HUES6 (cell line): ENCODE measurements around the gene CUBN.

ENCODE experiments used
- H3K27ac ChIP-seq: 2 replicates; pipeline ENCODE4 v1.7.0; 2013; ENCODE audit warnings: low read depth, mild to moderate bottlenecking, low read length, inconsistent platforms
- H3K27me3 ChIP-seq: 2 replicates; pipeline ENCODE4 v1.6.1; 2013; ENCODE audit warnings: low read length; ENCODE audit not compliant: control insufficient read depth, insufficient read depth
- H3K36me3 ChIP-seq: 2 replicates; pipeline ENCODE4 v1.6.1; 2013; ENCODE audit warnings: low read length; ENCODE audit not compliant: control insufficient read depth, insufficient read depth
- H3K4me1 ChIP-seq: 2 replicates; pipeline ENCODE4 v1.6.1; 2013; ENCODE audit warnings: low read length; ENCODE audit not compliant: control insufficient read depth, insufficient read depth
- H3K4me3 ChIP-seq: 2 replicates; pipeline ENCODE4 v1.5.1; 2013; ENCODE audit warnings: low read depth, low read length
- H3K9ac ChIP-seq: one replicate; pipeline ENCODE4 v1.6.1; 2013; ENCODE audit warnings: mild to moderate bottlenecking, low read length
- H3K9me3 ChIP-seq: 2 replicates; pipeline ENCODE4 v1.6.1; 2013; ENCODE audit warnings: low read depth, low read length; ENCODE audit not compliant: control insufficient read depth, insufficient read depth

The CUBN gene

DNA sequence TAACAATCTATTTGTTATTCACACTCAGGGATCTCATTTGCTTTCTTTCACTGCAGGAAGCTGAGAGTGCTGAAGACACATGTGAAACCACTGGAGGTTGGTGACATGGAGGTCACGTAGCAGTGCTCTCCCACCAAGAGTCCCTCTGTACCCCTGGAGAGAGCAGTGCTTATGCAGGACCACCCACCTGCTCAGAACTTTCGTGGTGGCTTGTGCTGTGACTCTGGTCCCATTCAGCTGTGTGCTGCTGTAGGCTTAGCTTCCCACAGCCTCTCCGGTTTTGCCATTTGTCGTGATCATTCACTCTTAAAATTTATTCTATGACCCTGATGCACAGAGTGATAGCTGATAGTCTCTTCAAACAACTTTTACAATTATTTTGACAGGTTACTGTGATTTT lies 216.3 kb downstream of the CUBN start:
- H3K4me1 ChIP-seq, result no peaks in the 10 kb centered on the region
- no peak overlapping the region for H3K9ac ChIP-seq
- no peak overlapping the region for H3K4me3 ChIP-seq
- no peak overlapping the region for H3K27ac ChIP-seq
- H3K27me3 ChIP-seq, result no peaks in the 10 kb centered on the region
- no peaks in the 10 kb centered on the region for H3K9me3 ChIP-seq
- H3K36me3 ChIP-seq, result no peaks in the 10 kb centered on the region

DNA sequence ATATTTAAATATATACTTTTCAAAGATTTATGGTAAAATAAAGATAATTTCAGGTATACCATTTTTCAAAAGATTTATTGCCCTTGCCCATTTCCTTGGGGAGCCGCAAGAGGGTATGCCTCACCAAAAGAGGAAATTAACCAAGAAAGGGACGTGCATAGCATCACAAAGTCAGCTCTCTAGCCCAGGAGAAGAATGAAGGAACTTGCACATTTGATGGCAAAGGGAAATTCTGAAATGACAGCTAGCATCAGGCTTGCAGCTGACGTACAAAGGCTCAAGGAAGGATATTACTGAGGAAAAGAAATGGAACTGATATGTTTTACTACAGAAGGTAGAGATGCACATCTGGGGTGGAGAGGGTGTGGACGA lies 218.8 kb downstream of the CUBN start:
- no peaks in the 10 kb centered on the region for H3K36me3 ChIP-seq
- no peaks in the 10 kb centered on the region for H3K9me3 ChIP-seq
- no peaks in the 10 kb centered on the region for H3K4me1 ChIP-seq
- no peaks in the 10 kb centered on the region for H3K27me3 ChIP-seq
- H3K4me3 ChIP-seq, result no peak overlapping the region
- no peak overlapping the region for H3K27ac ChIP-seq
- H3K9ac ChIP-seq, result no peak overlapping the region

DNA sequence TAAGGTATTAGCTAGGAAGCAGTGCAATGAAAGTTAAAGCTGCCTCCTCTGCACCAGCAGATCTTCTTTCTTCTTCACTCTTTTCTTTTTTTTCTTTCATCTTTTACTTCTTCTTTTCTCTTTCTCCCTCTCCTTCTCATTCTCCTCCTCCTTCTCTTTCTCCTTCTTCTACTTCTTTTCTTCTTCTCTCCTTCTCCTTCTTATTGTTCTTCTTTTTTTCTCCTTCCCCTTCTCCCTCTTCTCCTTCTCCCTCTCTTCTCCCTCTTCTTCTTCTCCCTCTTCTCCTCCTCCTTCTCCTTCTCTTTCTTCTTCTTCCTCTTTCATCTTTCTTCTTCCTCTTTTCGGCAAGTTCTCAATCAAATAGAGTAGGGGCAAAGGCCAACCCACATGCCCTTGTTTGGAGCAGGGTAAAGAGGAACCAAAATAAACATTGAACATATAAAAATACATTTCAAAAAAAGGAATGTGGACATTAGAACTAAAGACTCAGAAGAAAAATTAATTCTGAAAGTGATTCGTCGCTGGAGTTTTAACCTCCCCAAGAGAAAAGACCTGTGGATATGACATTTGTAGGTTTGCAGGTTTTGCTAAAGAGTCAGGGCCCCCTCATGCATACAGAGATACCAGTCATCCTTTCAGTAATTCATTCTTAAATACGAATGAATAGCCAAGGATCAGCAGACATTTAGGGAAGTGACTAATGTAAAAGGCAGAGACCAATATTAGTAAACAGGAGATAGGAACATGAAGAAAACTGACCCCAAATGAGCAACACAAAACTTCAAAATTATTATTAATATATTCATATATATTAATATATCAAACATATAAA lies 219.4 kb downstream of the CUBN start:
- H3K9ac ChIP-seq, result no peak overlapping the region
- no peaks in the 10 kb centered on the region for H3K4me1 ChIP-seq
- H3K27me3 ChIP-seq, result no peaks in the 10 kb centered on the region
- H3K36me3 ChIP-seq, result no peaks in the 10 kb centered on the region
- H3K9me3 ChIP-seq, result no peaks in the 10 kb centered on the region
- no peak overlapping the region for H3K27ac ChIP-seq
- H3K4me3 ChIP-seq, result no peak overlapping the region

DNA sequence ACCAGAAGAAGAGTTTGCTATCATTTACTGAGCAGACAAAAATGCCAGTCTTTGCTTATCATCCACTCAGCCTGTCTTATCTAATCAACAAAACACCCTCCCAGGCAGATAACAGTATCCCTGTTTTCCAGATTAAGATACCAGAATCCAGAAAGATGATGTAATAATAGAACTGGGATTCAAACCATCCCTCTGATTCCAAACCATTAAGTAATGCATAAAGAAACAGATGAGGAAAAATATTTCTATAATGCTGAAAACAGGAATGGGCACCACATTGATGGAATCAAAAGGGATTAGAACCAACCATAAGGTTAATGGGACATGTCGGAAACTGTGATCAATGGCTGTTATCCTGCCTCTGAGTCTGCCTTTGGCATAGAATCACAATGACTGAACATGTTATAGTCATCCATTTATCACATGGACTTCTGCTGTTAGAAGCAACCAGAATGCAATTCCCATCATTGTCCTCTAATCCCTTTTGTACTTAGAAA lies 220.3 kb downstream of the CUBN start:
- Histone ChIP-seq H3K9me3 (no peaks in the 10 kb centered on the region), H3K4me3 (no peak overlapping the region), H3K27ac (no peak overlapping the region), H3K9ac (peak overlapping the region; percentile 25), H3K36me3 (no peaks in the 10 kb centered on the region), H3K27me3 (no peaks in the 10 kb centered on the region), H3K4me1 (no peaks in the 10 kb centered on the region)

DNA sequence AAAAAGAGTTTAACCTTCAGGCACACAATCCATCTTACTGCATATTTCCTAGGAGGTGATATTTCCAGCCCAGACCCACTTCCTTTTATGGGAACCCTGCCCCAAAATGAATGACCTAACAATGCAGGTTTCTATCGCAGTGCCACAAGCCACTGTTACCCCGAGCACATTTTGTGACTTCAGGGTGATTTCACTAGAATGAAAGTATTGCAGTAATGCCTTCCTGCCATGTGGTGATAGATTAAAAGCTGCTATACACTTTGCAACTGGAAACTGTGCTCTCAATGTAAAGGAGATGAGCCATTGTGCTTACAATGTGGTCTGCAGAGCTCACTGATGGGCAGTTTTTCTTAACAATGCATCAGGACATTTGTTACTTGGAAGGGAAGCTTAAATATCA lies 221.9 kb downstream of the CUBN start:
- Histone ChIP-seq H3K4me1 (peaks cover 3% of the 10 kb centered on the region; the same call in 1 of the 2 replicates), H3K9me3 (no peaks in the 10 kb centered on the region), H3K4me3 (no peak overlapping the region), H3K9ac (no peak overlapping the region), H3K27ac (no peak overlapping the region), H3K27me3 (no peaks in the 10 kb centered on the region), H3K36me3 (no peaks in the 10 kb centered on the region)

DNA sequence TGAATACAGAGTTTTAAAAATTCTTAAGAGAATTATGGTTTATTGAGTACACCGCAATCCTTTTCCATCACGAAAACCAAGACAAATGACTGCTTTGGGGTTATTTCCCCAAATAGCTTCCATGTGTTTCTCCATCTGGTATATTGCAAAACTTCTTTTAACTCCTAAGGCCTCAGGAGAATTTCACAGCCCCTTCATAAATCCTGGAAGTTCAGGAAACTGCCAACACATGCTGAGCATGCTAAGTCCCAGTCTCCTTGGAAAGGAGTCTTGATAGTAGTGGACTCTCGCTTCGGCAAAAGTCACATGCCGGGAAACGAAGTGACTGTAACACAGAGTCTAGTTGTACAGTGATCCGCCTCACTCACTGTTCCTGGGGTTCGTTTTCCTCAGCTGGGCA lies 224.3 kb downstream of the CUBN start:
- Histone ChIP-seq H3K9me3 (no peaks in the 10 kb centered on the region), H3K4me1 (peaks cover 16% of the 10 kb centered on the region), H3K27ac (no peak overlapping the region), H3K4me3 (no peak overlapping the region), H3K9ac (no peak overlapping the region), H3K36me3 (no peaks in the 10 kb centered on the region), H3K27me3 (no peaks in the 10 kb centered on the region)

DNA sequence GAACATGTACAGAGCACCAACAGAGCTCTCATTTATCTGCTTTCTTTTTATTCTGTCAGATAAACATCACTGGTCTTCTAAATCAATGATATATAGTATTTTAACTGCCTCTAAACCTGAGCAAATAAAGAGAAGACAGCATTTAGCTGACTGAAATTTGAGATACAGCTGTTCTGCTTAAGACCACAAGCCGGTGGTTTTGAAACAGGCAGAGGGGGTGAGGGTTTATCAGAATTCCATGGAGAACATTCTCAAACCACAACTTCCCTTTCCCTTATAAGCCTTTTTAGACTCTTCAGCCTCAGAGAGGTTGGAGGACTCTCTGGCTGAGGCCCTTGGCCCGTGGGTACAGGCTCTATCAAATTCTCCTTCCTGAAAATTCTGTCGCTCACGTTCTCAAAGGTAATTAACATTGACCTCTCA lies 225.0 kb downstream of the CUBN start:
- no peaks in the 10 kb centered on the region for H3K9me3 ChIP-seq
- H3K9ac ChIP-seq, result no peak overlapping the region
- H3K36me3 ChIP-seq, result no peaks in the 10 kb centered on the region
- no peaks in the 10 kb centered on the region for H3K27me3 ChIP-seq
- no peak overlapping the region for H3K4me3 ChIP-seq
- no peak overlapping the region for H3K27ac ChIP-seq
- peaks cover 23% of the 10 kb centered on the region for H3K4me1 ChIP-seq

DNA sequence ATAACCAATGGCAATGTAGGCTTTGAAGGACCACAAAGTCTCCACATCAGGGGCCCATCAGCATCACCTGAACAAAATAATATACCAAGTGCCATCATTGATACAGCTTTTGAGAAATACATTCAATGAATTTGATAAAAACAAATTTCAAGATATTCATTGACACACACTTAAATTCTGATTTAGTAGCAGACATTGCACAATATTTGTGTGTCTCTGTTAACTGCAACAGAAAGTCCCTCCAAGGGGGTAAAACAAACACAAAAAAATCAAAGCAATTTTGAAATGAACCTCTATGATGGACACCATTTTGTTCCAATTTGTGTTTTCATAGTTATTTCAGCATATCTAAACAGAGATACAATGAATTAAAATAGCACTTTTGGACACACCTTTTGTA lies 225.6 kb downstream of the CUBN start:
- Histone ChIP-seq H3K27me3 (no peaks in the 10 kb centered on the region), H3K4me1 (peaks cover 23% of the 10 kb centered on the region), H3K4me3 (no peak overlapping the region), H3K36me3 (no peaks in the 10 kb centered on the region), H3K27ac (no peak overlapping the region), H3K9me3 (no peaks in the 10 kb centered on the region), H3K9ac (no peak overlapping the region)

DNA sequence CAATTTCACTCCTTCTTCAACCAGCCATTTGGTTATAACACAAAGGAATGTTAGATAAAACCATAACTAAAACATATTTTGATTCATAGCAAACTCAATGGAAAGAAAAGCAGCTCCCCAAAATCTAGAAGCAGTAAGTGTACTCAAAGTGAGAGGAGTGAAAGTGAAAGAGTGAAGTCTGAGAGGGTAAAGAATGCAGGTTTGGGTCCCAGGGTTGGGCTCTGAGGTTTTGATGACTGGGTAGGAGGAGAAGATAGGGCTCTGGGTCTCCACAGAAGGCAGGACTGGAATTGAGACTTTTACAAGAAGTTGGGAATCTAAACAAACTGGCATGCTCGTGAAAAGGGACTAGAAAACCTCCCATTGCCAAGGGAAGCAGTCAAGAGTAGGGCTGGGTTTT lies 227.0 kb downstream of the CUBN start:
- H3K4me3 ChIP-seq, result no peak overlapping the region
- no peaks in the 10 kb centered on the region for H3K36me3 ChIP-seq
- H3K4me1 ChIP-seq, result peaks cover 23% of the 10 kb centered on the region
- H3K9ac ChIP-seq, result no peak overlapping the region
- H3K27me3 ChIP-seq, result no peaks in the 10 kb centered on the region
- no peaks in the 10 kb centered on the region for H3K9me3 ChIP-seq
- H3K27ac ChIP-seq, result no peak overlapping the region

DNA sequence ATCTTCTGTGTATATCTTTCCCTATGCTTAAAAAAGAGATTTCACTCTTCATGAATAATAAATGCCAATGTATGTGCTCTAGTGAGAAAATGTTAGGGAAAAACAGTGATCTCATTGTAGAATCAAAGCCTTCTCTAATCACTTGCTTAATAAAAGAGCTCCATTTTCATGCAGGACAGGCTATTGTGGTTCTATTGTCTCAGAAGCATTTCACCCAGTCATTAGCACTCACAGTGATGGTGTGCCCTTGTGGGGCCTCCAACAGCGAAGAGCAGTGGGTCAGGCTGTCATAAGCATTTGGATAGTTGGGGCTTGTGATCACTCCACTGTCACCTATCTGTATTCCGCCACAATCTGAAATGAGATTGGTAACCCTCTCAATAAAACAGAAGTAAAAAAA lies 228.5 kb downstream of the CUBN start:
- Histone ChIP-seq H3K4me1 (peaks cover 23% of the 10 kb centered on the region), H3K4me3 (no peak overlapping the region), H3K9me3 (no peaks in the 10 kb centered on the region), H3K9ac (no peak overlapping the region), H3K36me3 (no peaks in the 10 kb centered on the region), H3K27ac (no peak overlapping the region), H3K27me3 (no peaks in the 10 kb centered on the region)

DNA sequence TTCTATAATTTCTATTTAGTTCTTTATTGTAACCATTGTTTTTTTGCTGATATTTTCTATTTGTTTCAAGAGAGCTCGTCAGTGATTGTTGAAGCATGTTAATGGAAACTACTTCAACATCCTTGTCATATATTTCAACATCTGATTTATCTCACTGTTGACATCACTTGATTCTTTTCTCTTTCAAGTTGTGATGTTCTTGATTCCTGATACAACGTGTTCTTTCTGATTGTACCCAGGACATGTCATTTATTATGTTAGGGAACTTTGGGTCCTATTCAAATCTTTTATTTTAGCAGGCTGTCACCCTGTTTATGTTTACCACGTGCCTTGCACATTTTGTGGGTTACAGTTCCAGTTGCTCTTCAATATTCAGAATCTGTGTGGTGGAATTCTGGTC lies 232.6 kb downstream of the CUBN start:
- Histone ChIP-seq H3K36me3 (no peaks in the 10 kb centered on the region), H3K27ac (no peak overlapping the region), H3K4me3 (no peak overlapping the region), H3K9ac (no peak overlapping the region), H3K27me3 (no peaks in the 10 kb centered on the region), H3K4me1 (peaks cover 17% of the 10 kb centered on the region), H3K9me3 (no peaks in the 10 kb centered on the region)
